Memory B cell (primary cell): Measurements from ENCODE around the gene DCTN5.
"Not testable (repeated sequence)": the region's sequence is repeated elsewhere in the genome, so short reads cannot be mapped to it uniquely, and the experiment has no call there.

Experiments
- ATAC-seq: fragments of 150-1000 bp; cut with Tn5 transposase; 2 replicates; pipeline ENCODE4 v1.10.0; 2021; ENCODE audit warnings: low read depth, mild to moderate bottlenecking, moderate library complexity
- DNase-seq, 2 donors: peaks; one replicate each; pipeline ENCODE4 v3.0.0; 2022; ENCODE audit warnings: low spot score in 2 of 2
- H3K27ac Mint-ChIP-seq: one replicate; pipeline ENCODE4 v1.8.0; 2022; ENCODE audit warnings: mild to moderate bottlenecking, moderate library complexity, mixed read lengths
- H3K27me3 Mint-ChIP-seq: one replicate; pipeline ENCODE4 v1.8.0; 2022; ENCODE audit warnings: mixed read lengths
- H3K36me3 Mint-ChIP-seq: one replicate; pipeline ENCODE4 v1.8.0; 2022; ENCODE audit warnings: mild to moderate bottlenecking, mixed read lengths
- H3K4me1 Mint-ChIP-seq: one replicate; pipeline ENCODE4 v1.8.0; 2022; ENCODE audit warnings: mixed read lengths
- H3K4me3 Mint-ChIP-seq: one replicate; pipeline ENCODE4 v1.8.0; 2022; ENCODE audit warnings: mild to moderate bottlenecking, moderate library complexity, mixed read lengths
- H3K9me3 Mint-ChIP-seq: one replicate; pipeline ENCODE4 v1.8.0; 2022; ENCODE audit warnings: mixed read lengths

Gene DCTN5

GRCh38 chr16:23640931-23641765 is at the start of gene DCTN5, which contains the start of gene PALB2:
Gene DCTN5, plus strand, starts transcription at chr16:23641466. Its CDS starts 77 bp downstream, at chr16:23641543.
Gene PALB2, minus strand, starts transcription at chr16:23641310. Its CDS starts 153 bp downstream, at chr16:23641157.
- Mint-ChIP-seq H3K27ac (peak within 1 kb of the TSS; percentile 96), H3K36me3 (peaks cover 16% of the 10 kb centered on the region), H3K4me3 (peak within 1 kb of the TSS; percentile 99), H3K27me3 (no peaks in the 10 kb centered on the region), H3K9me3 (no peaks in the 10 kb centered on the region), H3K4me1 (peaks cover 26% of the 10 kb centered on the region)
- ATAC-seq, result peak; percentile 96
- DNase-seq, result peak; percentile 71 to 76

- peaks cover 20% of the 10 kb centered on the region for H3K4me1 Mint-ChIP-seq
- H3K27me3 Mint-ChIP-seq, result no peaks in the 10 kb centered on the region
- H3K9me3 Mint-ChIP-seq, result no peaks in the 10 kb centered on the region
- H3K36me3 Mint-ChIP-seq, result peaks cover 20% of the 10 kb centered on the region
- H3K4me3 Mint-ChIP-seq, result no peak overlapping the region
- DNase-seq, result no peak
- ATAC-seq, result no peak
- H3K27ac Mint-ChIP-seq, result no peak overlapping the region
Measured at GRCh38 chr16:23594186-23594585, 47.1 kb upstream of the DCTN5 start.

GRCh38 chr16:23595246-23595950 is 45.9 kb upstream of the DCTN5 start:
- Mint-ChIP-seq H3K27ac (no peak overlapping the region), H3K4me3 (peak overlapping the region; percentile 84), H3K36me3 (peaks cover 14% of the 10 kb centered on the region), H3K27me3 (no peaks in the 10 kb centered on the region), H3K9me3 (no peaks in the 10 kb centered on the region), H3K4me1 (peaks cover 18% of the 10 kb centered on the region)
- no peak for DNase-seq
- ATAC-seq, result no peak

- Mint-ChIP-seq H3K4me3 (peak within 1 kb of the TSS; percentile 84), H3K4me1 (peaks cover 18% of the 10 kb centered on the region), H3K27ac (peak within 1 kb of the TSS; percentile 59), H3K27me3 (no peaks in the 10 kb centered on the region), H3K36me3 (peaks cover 14% of the 10 kb centered on the region), H3K9me3 (no peaks in the 10 kb centered on the region)
- DNase-seq, result peak; percentile 93 to 94
- ATAC-seq, result peak; percentile 97
Measured at GRCh38 chr16:23595951-23596720, 45.1 kb upstream of the DCTN5 start, which contains the start of gene NDUFAB1. Gene NDUFAB1, minus strand, starts transcription at chr16:23596316. Its CDS starts 26 bp downstream, at chr16:23596290.

GRCh38 chr16:23597003-23597756 is 44.1 kb upstream of the DCTN5 start:
- H3K27ac Mint-ChIP-seq, result peak overlapping the region; percentile 59
- DNase-seq (peak; percentile 22 to 33), ATAC-seq (peak; percentile 42)
- peaks cover 12% of the 10 kb centered on the region for H3K4me1 Mint-ChIP-seq
- H3K9me3 Mint-ChIP-seq, result no peaks in the 10 kb centered on the region
- H3K36me3 Mint-ChIP-seq, result peaks cover 7% of the 10 kb centered on the region
- no peaks in the 10 kb centered on the region for H3K27me3 Mint-ChIP-seq
- peak overlapping the region; percentile 79 for H3K4me3 Mint-ChIP-seq

GRCh38 chr16:23607726-23608125 is 33.5 kb upstream of the DCTN5 start:
- Mint-ChIP-seq H3K36me3 (peaks cover 12% of the 10 kb centered on the region), H3K9me3 (no peaks in the 10 kb centered on the region), H3K4me3 (no peak overlapping the region), H3K27me3 (no peaks in the 10 kb centered on the region), H3K27ac (no peak overlapping the region), H3K4me1 (no peaks in the 10 kb centered on the region)
- DNase-seq, result no peak
- ATAC-seq, result no peak

- H3K4me1 Mint-ChIP-seq, result no peaks in the 10 kb centered on the region
- H3K4me3 Mint-ChIP-seq, result no peak overlapping the region
- no peak overlapping the region for H3K27ac Mint-ChIP-seq
- DNase-seq (no peak), ATAC-seq (no peak)
- H3K9me3 Mint-ChIP-seq, result no peaks in the 10 kb centered on the region
- H3K36me3 Mint-ChIP-seq, result peaks cover 14% of the 10 kb centered on the region
- no peaks in the 10 kb centered on the region for H3K27me3 Mint-ChIP-seq
Measured at GRCh38 chr16:23608194-23608593, 33.1 kb upstream of the DCTN5 start.

- Mint-ChIP-seq H3K4me1 (no peaks in the 10 kb centered on the region), H3K4me3 (no peak overlapping the region), H3K27ac (no peak overlapping the region), H3K9me3 (no peaks in the 10 kb centered on the region), H3K27me3 (no peaks in the 10 kb centered on the region), H3K36me3 (peaks cover 8% of the 10 kb centered on the region)
- DNase-seq (no peak), ATAC-seq (no peak)
Measured at GRCh38 chr16:23609929-23610328, 31.3 kb upstream of the DCTN5 start.

- not testable (repeated sequence) for H3K9me3 Mint-ChIP-seq, DNase-seq, H3K36me3 Mint-ChIP-seq, H3K4me1 Mint-ChIP-seq, H3K4me3 Mint-ChIP-seq, H3K27ac Mint-ChIP-seq, ATAC-seq, H3K27me3 Mint-ChIP-seq
Measured at GRCh38 chr16:23610905-23611304, 30.4 kb upstream of the DCTN5 start.

GRCh38 chr16:23611936-23612335 is 29.3 kb upstream of the DCTN5 start:
- no peak overlapping the region for H3K27ac Mint-ChIP-seq
- no peak overlapping the region for H3K4me3 Mint-ChIP-seq
- ATAC-seq (no peak), DNase-seq (no peak)
- no peaks in the 10 kb centered on the region for H3K9me3 Mint-ChIP-seq
- H3K36me3 Mint-ChIP-seq, result peaks cover 10% of the 10 kb centered on the region
- no peaks in the 10 kb centered on the region for H3K4me1 Mint-ChIP-seq
- no peaks in the 10 kb centered on the region for H3K27me3 Mint-ChIP-seq

GRCh38 chr16:23615805-23616204 is 25.5 kb upstream of the DCTN5 start:
- no peak for DNase-seq
- Mint-ChIP-seq H3K9me3 (no peaks in the 10 kb centered on the region), H3K36me3 (peaks cover 23% of the 10 kb centered on the region), H3K27ac (no peak overlapping the region), H3K4me1 (no peaks in the 10 kb centered on the region), H3K27me3 (no peaks in the 10 kb centered on the region), H3K4me3 (no peak overlapping the region)
- no peak for ATAC-seq

- Mint-ChIP-seq H3K36me3 (peaks cover 29% of the 10 kb centered on the region), H3K27me3 (no peaks in the 10 kb centered on the region), H3K9me3 (no peaks in the 10 kb centered on the region), H3K27ac (no peak overlapping the region), H3K4me3 (no peak overlapping the region), H3K4me1 (no peaks in the 10 kb centered on the region)
- ATAC-seq (no peak), DNase-seq (no peak)
Measured at GRCh38 chr16:23624092-23624491, 17.2 kb upstream of the DCTN5 start.

GRCh38 chr16:23629516-23629915 is 11.8 kb upstream of the DCTN5 start:
- Mint-ChIP-seq H3K9me3 (no peaks in the 10 kb centered on the region), H3K27ac (no peak overlapping the region), H3K4me1 (peaks cover 3% of the 10 kb centered on the region), H3K36me3 (peaks cover 23% of the 10 kb centered on the region), H3K4me3 (no peak overlapping the region), H3K27me3 (no peaks in the 10 kb centered on the region)
- ATAC-seq (no peak), DNase-seq (no peak)
